ENCODE data around the gene METTL13. TPM values are rescaled to one million over a fixed set of nuclear protein-coding genes. Genes with fewer than 3 reads are reported as not detected.

METTL13 gene
- total and polyA plus RNA-seq, 8 donors = 1.8 to 101 (median 14.4) TPM

- intact Hi-C loops (cut with DNase I; ENCODE audit: low total_unique reads) = no loop called here
- 78 to 84% (median 82%) methylated on average over 2 of the region's 2 CpGs for WGBS, 5 donors
- H3K4me1 ChIP-seq = peaks cover 10 to 35% (median 25%) of the 10 kb centered on the region in 4 donors
- H3K9me3 ChIP-seq = no peaks in the 10 kb centered on the region
- H3K36me3 ChIP-seq = peaks cover 0 to 29% (median 29%) of the 10 kb centered on the region in 4 donors
- no peaks in the 10 kb centered on the region for H3K27me3 ChIP-seq
- no peak for DNase-seq
- no peak overlapping the region for H3K4me3 ChIP-seq
- H3K27ac ChIP-seq = peak overlapping the region in 2 of 5 donors; percentile 1 to 30
- no peak for TF ChIP-seq POLR2AphosphoS5 (IDR thresholded peaks at IDR 0.05)
- TF ChIP-seq EP300 (IDR thresholded peaks at IDR 0.05) = no peak
- no peak for TF ChIP-seq CTCF (IDR thresholded peaks at IDR 0.05)
- TF ChIP-seq POLR2A (IDR thresholded peaks at IDR 0.05) = no peak
Measured at GRCh38 chr1:171739656-171740055, 41.8 kb upstream of the METTL13 start.

- H3K27ac ChIP-seq = peak overlapping the region in 3 of 5 donors; percentile 1 to 94 (median 2)
- peaks cover 0 to 28% (median 27%) of the 10 kb centered on the region in 4 donors for H3K36me3 ChIP-seq
- intact Hi-C loops (cut with DNase I; ENCODE audit: low total_unique reads) = no loop called here
- 73 to 90% (median 78%) methylated on average over 2 of the region's 2 CpGs for WGBS, 5 donors
- no peaks in the 10 kb centered on the region for H3K9me3 ChIP-seq
- no peaks in the 10 kb centered on the region for H3K27me3 ChIP-seq
- peak overlapping the region in 3 of 4 donors; percentile 86 to 91 (median 88) for H3K4me3 ChIP-seq
- no peak for DNase-seq
- H3K4me1 ChIP-seq = peaks cover 10 to 35% (median 25%) of the 10 kb centered on the region in 4 donors
- TF ChIP-seq EP300 (IDR thresholded peaks at IDR 0.05) = no peak
- TF ChIP-seq POLR2A (IDR thresholded peaks at IDR 0.05) = no peak
- TF ChIP-seq POLR2AphosphoS5 (IDR thresholded peaks at IDR 0.05) = no peak
- TF ChIP-seq CTCF (IDR thresholded peaks at IDR 0.05) = no peak
Measured at GRCh38 chr1:171740356-171740863, 41.0 kb upstream of the METTL13 start.

GRCh38 chr1:171740987-171741871 is 40.2 kb upstream of the METTL13 start:
- TF ChIP-seq POLR2AphosphoS5 (IDR thresholded peaks at IDR 0.05) = no peak
- TF ChIP-seq CTCF (IDR thresholded peaks at IDR 0.05) = peak in 1 of 7 experiments; percentile 23
- no peaks in the 10 kb centered on the region for H3K27me3 ChIP-seq
- peak overlapping the region; percentile 83 to 97 (median 97) for H3K27ac ChIP-seq
- intact Hi-C loops (cut with DNase I; ENCODE audit: low total_unique reads) = no loop called here
- no peaks in the 10 kb centered on the region for H3K9me3 ChIP-seq
- H3K4me3 ChIP-seq = peak overlapping the region; percentile 86 to 96 (median 90)
- peaks cover 0 to 20% (median 19%) of the 10 kb centered on the region in 4 donors for H3K36me3 ChIP-seq
- peak; percentile 33 to 74 for DNase-seq
- H3K4me1 ChIP-seq = peaks cover 10 to 35% (median 25%) of the 10 kb centered on the region in 4 donors
- WGBS, 5 donors = 1 to 3% (median 2%) methylated on average over 27 to 28 of the region's 28 CpGs

- Histone ChIP-seq H3K4me3 (peak within 1 kb of the TSS; percentile 86 to 96 (median 90)), H3K27me3 (no peaks in the 10 kb centered on the region), H3K27ac (peak within 1 kb of the TSS; percentile 83 to 97 (median 97)), H3K9me3 (no peaks in the 10 kb centered on the region), H3K4me1 (peaks cover 10 to 35% (median 25%) of the 10 kb centered on the region in 4 donors), H3K36me3 (peaks cover 0 to 12% (median 11%) of the 10 kb centered on the region in 4 donors)
- DNase-seq = peak; percentile 89 to 97
- TF ChIP-seq EP300 (IDR thresholded peaks at IDR 0.05) (no peak), POLR2A (IDR thresholded peaks at IDR 0.05) (peak in 2 of 4 donors; percentile 71 to 76), POLR2AphosphoS5 (IDR thresholded peaks at IDR 0.05) (peak; percentile 85 to 95 (median 88)), CTCF (IDR thresholded peaks at IDR 0.05) (no peak)
- 0 to 1% (median 0%) methylated on average over 28 to 57 of the region's 57 CpGs for WGBS, 5 donors
- intact Hi-C loops (cut with DNase I; ENCODE audit: low total_unique reads) = no loop called here
Measured at GRCh38 chr1:171741872-171742576, 39.4 kb upstream of the METTL13 start, which contains the start of gene VAMP4. Gene VAMP4 (minus strand): TSS chr1:171742065. CDS start chr1:171738414, 3,651 bp downstream.

Data from stomach (tissue), 9 donors.